Parathyroid adenoma (tissue), 2 donors: Measurements from ENCODE around the gene CAMKMT.
"Not testable (repeated sequence)": the region's sequence is repeated elsewhere in the genome, so short reads cannot be mapped to it uniquely, and the experiment has no call there.

Experiments
- H2AFZ ChIP-seq: fragments of 300-600 bp; sonication (generic); one replicate; pipeline ENCODE4 v1.7.0; 2017; ENCODE audit warnings: antibody characterized with exemption, mild to moderate bottlenecking
- H3K27ac ChIP-seq: fragments of 300-600 bp; sonication (generic); one replicate; pipeline ENCODE4 v1.7.0; 2017
- H3K27me3 ChIP-seq: fragments of 300-600 bp; sonication (generic); one replicate; pipeline ENCODE4 v1.7.0; 2017; ENCODE audit warnings: low read length; ENCODE audit not compliant: control insufficient read depth, insufficient read depth
- H3K36me3 ChIP-seq: fragments of 300-600 bp; sonication (generic); one replicate; pipeline ENCODE4 v1.7.0; 2017; ENCODE audit warnings: low read length; ENCODE audit not compliant: control insufficient read depth, insufficient read depth
- H3K4me1 ChIP-seq: fragments of 300-600 bp; sonication (generic); one replicate; pipeline ENCODE4 v1.7.0; 2017; ENCODE audit warnings: control low read depth
- H3K4me2 ChIP-seq: fragments of 300-600 bp; sonication (generic); one replicate; pipeline ENCODE4 v1.7.0; 2017; ENCODE audit warnings: low read length
- H3K4me3 ChIP-seq: fragments of 300-600 bp; sonication (generic); one replicate; pipeline ENCODE4 v1.7.0; 2017; ENCODE audit warnings: low read depth, low read length
- H3K79me2 ChIP-seq: fragments of 300-600 bp; sonication (generic); one replicate; pipeline ENCODE4 v1.7.0; 2017; ENCODE audit warnings: control low read depth
- H3K9ac ChIP-seq: fragments of 300-600 bp; sonication (generic); one replicate; pipeline ENCODE4 v1.7.0; 2017; ENCODE audit warnings: mild to moderate bottlenecking
- H3K9me3 ChIP-seq: fragments of 300-600 bp; sonication (generic); one replicate; pipeline ENCODE4 v1.7.0; 2017; ENCODE audit warnings: low read length; ENCODE audit not compliant: control insufficient read depth
- CTCF ChIP-seq: fragments of 300-600 bp; sonication (generic); IDR thresholded peaks from one replicate; pipeline ENCODE4 v1.7.0; 2017; ENCODE audit warnings: antibody characterized with exemption, mild to moderate bottlenecking
- donor health status: primary hyperparathyroidism.

The CAMKMT gene

GRCh38 chr2:44580875-44581515, 219.2 kb downstream of the CAMKMT start:
- no peak for TF ChIP-seq CTCF
- no peaks in the 10 kb centered on the region for H3K9me3 ChIP-seq
- no peak overlapping the region for H2AFZ ChIP-seq
- no peak overlapping the region for H3K4me3 ChIP-seq
- no peak overlapping the region for H3K27ac ChIP-seq
- H3K36me3 ChIP-seq: no peaks in the 10 kb centered on the region
- H3K9ac ChIP-seq: no peak overlapping the region
- H3K79me2 ChIP-seq: no peaks in the 10 kb centered on the region
- no peaks in the 10 kb centered on the region for H3K4me1 ChIP-seq
- no peak overlapping the region for H3K4me2 ChIP-seq
- no peaks in the 10 kb centered on the region for H3K27me3 ChIP-seq

GRCh38 chr2:44582363-44583008, 220.7 kb downstream of the CAMKMT start:
- H2AFZ ChIP-seq: no peak overlapping the region
- H3K4me3 ChIP-seq: no peak overlapping the region
- H3K9me3 ChIP-seq: no peaks in the 10 kb centered on the region
- no peaks in the 10 kb centered on the region for H3K79me2 ChIP-seq
- no peak for TF ChIP-seq CTCF
- H3K9ac ChIP-seq: no peak overlapping the region
- no peak overlapping the region for H3K27ac ChIP-seq
- no peaks in the 10 kb centered on the region for H3K36me3 ChIP-seq
- H3K4me1 ChIP-seq: no peaks in the 10 kb centered on the region
- H3K27me3 ChIP-seq: no peaks in the 10 kb centered on the region
- H3K4me2 ChIP-seq: no peak overlapping the region

GRCh38 chr2:44595615-44596014, 233.9 kb downstream of the CAMKMT start:
- H3K9me3 ChIP-seq, H3K4me1 ChIP-seq, H3K4me2 ChIP-seq, H3K27ac ChIP-seq, H3K9ac ChIP-seq, H3K79me2 ChIP-seq, H3K27me3 ChIP-seq, H2AFZ ChIP-seq, H3K4me3 ChIP-seq, H3K36me3 ChIP-seq: not testable (repeated sequence)

- no peaks in the 10 kb centered on the region for H3K79me2 ChIP-seq
- H3K36me3 ChIP-seq: no peaks in the 10 kb centered on the region
- H3K9me3 ChIP-seq: no peaks in the 10 kb centered on the region
- TF ChIP-seq CTCF: no peak
- H2AFZ ChIP-seq: no peak overlapping the region
- H3K4me2 ChIP-seq: no peak overlapping the region
- H3K4me1 ChIP-seq: no peaks in the 10 kb centered on the region
- H3K27ac ChIP-seq: no peak overlapping the region
- H3K4me3 ChIP-seq: no peak overlapping the region
- H3K9ac ChIP-seq: no peak overlapping the region
- no peaks in the 10 kb centered on the region for H3K27me3 ChIP-seq
Observed at GRCh38 chr2:44596537-44597320, 235.0 kb downstream of the CAMKMT start.

GRCh38 chr2:44598330-44599119, 236.8 kb downstream of the CAMKMT start:
- Histone ChIP-seq H3K27me3 (no peaks in the 10 kb centered on the region), H3K36me3 (no peaks in the 10 kb centered on the region), H3K9ac (no peak overlapping the region), H3K4me2 (no peak overlapping the region), H2AFZ (no peak overlapping the region), H3K9me3 (no peaks in the 10 kb centered on the region), H3K27ac (no peak overlapping the region), H3K79me2 (no peaks in the 10 kb centered on the region), H3K4me1 (no peaks in the 10 kb centered on the region), H3K4me3 (no peak overlapping the region)
- no peak for TF ChIP-seq CTCF
